Astrocyte (in vitro differentiated cells and primary cell): ENCODE data around the gene ELK4.

Experiments used
- EZH2 ChIP-seq: IDR thresholded peaks from 2 replicates; pipeline ENCODE4 v1.6.1; 2012; ENCODE audit warnings: mild to moderate bottlenecking, low read length, inconsistent platforms; ENCODE audit not compliant: insufficient read depth
- TF ChIP-seq, protein P1 (sequence below): IDR thresholded peaks from 2 replicates; pipeline ENCODE4 v1.5.1; 2011; ENCODE audit warnings: low read depth, mild to moderate bottlenecking, inconsistent platforms, low read length, moderate library complexity; ENCODE audit not compliant: insufficient read depth

DNA sequence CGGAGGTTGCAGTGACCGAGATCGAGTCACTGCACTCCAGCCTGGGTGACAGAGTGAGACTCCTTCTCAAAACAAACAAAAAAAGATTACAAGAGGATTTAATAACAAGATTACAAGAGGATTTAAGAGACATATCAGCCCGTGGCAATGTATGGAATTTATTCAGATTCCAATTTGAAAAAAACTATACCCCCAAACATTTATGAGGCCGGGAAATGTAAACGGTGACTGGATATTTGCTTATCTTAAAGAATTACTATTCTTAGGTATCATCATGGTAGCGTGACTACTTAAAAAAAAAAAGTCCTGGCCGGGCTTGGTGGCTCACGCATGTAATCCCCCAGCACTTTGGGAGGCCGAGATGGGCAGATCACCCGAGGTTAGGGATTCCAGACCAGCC, 21.2 kb upstream of the ELK4 start:
- TF ChIP-seq, protein P1, sequence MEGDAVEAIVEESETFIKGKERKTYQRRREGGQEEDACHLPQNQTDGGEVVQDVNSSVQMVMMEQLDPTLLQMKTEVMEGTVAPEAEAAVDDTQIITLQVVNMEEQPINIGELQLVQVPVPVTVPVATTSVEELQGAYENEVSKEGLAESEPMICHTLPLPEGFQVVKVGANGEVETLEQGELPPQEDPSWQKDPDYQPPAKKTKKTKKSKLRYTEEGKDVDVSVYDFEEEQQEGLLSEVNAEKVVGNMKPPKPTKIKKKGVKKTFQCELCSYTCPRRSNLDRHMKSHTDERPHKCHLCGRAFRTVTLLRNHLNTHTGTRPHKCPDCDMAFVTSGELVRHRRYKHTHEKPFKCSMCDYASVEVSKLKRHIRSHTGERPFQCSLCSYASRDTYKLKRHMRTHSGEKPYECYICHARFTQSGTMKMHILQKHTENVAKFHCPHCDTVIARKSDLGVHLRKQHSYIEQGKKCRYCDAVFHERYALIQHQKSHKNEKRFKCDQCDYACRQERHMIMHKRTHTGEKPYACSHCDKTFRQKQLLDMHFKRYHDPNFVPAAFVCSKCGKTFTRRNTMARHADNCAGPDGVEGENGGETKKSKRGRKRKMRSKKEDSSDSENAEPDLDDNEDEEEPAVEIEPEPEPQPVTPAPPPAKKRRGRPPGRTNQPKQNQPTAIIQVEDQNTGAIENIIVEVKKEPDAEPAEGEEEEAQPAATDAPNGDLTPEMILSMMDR, result no peak
- no peak for TF ChIP-seq EZH2
